ENCODE data around the gene FOXP1. TPM values are rescaled to one million over a fixed set of nuclear protein-coding genes. Genes with fewer than 3 reads are reported as not detected.
A peak's percentile ranks its signal among the peaks of the same experiment; 100 is the strongest.

FOXP1 gene
- total RNA-seq, 1 experiment from 2014 or later, result 75.3 TPM

DNA sequence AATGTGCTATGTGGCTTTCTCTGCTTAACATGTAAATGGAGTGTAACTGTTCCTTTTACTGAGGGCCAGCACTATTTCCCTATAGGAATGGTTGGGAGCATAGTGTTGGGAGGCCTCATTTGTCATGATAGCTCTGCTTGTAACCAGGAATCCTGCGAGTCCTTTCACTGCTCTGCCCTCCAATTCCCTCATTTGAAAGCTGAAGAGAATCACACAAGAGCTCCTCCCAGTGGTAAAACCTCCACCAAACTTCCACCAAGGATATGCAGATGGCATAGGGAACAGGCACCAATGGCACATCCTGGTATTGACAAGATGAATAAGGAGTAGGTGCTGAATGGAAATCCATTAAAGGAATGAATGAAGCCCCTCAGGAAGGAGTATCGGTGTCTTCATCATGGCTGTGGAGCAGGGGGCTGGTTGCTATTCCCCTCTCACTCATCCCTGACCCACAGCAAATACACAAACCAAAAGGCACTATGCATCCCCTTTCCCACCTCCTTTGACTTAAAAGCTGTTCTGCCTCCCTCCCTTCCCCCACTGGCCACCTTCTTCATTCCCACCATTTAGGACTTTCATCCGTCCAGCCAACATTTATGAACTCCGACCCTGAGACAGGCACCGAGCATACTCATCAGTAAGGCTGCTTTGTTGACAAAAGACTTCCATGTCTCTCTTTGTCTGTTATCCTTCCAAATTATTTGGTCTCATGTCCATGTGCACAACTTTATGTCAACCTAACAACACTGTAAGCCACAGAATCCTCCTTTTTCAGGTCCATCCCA lies 560.8 kb downstream of the FOXP1 start:
- Histone ChIP-seq H2BK12ac (ENCODE audit: insufficient read length, low read depth, low read length) (no peak overlapping the region), H3K18ac (ENCODE audit: insufficient read length, low read depth, low read length) (no peak overlapping the region), H3K27ac (ENCODE audit: insufficient read length, low read depth, low read length) (no peak overlapping the region), H3K79me2 (ENCODE audit: insufficient read depth, low read length) (no peaks in the 10 kb centered on the region), H4K8ac (replicated peaks; ENCODE audit: insufficient read length, low read depth, low read length) (no peak overlapping the region), H2BK120ac (ENCODE audit: low read depth, low read length, poor library complexity, severe bottlenecking) (no peak overlapping the region), H3K56ac (ENCODE audit: insufficient read length, low read depth, low read length) (no peak overlapping the region), H2AK5ac (ENCODE audit: insufficient read length, low read length) (no peak overlapping the region), H4K5ac (ENCODE audit: insufficient read length, low read depth, low read length) (no peak overlapping the region), H3K4me1 (ENCODE audit: insufficient read depth, low read length) (peaks cover 7% of the 10 kb centered on the region; the same call in 1 of the 2 replicates), H3K9ac (ENCODE audit: extremely low read depth, insufficient read length, low read length) (no peak overlapping the region), H3K27me3 (ENCODE audit: insufficient read depth, low read length) (no peaks in the 10 kb centered on the region), H3K4me2 (ENCODE audit: insufficient read depth, insufficient read length, low read length) (no peak overlapping the region), H2BK15ac (ENCODE audit: low read depth, low read length) (no peak overlapping the region), H2BK20ac (ENCODE audit: low read depth, low read length, poor library complexity, severe bottlenecking) (no peak overlapping the region), H3K14ac (ENCODE audit: insufficient read depth, low read length) (no peak overlapping the region), H3K23ac (ENCODE audit: insufficient read length, low read depth, low read length) (no peak overlapping the region), H3K9me3 (ENCODE audit: control insufficient read depth, low read depth, low read length) (no peaks in the 10 kb centered on the region), H2AFZ (ENCODE audit: low read length) (no peak overlapping the region), H3K23me2 (ENCODE audit: insufficient read length, low read depth, low read length, poor library complexity, severe bottlenecking) (no peaks in the 10 kb centered on the region), H3T11ph (ENCODE audit: low read length) (no peak overlapping the region), H3K79me1 (ENCODE audit: insufficient read depth, low read depth, low read length, poor library complexity, severe bottlenecking) (no peaks in the 10 kb centered on the region), H2BK5ac (ENCODE audit: insufficient read length, low read length) (no peak overlapping the region), H4K20me1 (ENCODE audit: control insufficient read depth, insufficient read depth, insufficient read length) (no peaks in the 10 kb centered on the region), H4K91ac (ENCODE audit: insufficient read length, low read depth, low read length) (no peak overlapping the region), H3K4ac (ENCODE audit: low read depth, low read length) (no peak overlapping the region)
- no peaks in the 10 kb centered on the region for H3K27me3 Mint-ChIP-seq (ENCODE audit: low read depth)
- H3K4me1 Mint-ChIP-seq, result peaks cover 18 to 22% of the 10 kb centered on the region in 2 experiments
- H3K27ac Mint-ChIP-seq, result peak overlapping the region; percentile 4 to 32 (median 22); a peak in 3 of 7 replicates
- WGBS (ENCODE audit: extremely low coverage, insufficient read length, low lambda C conversion rate), result no CpG with 5 or more reads among the region's 5 CpGs
- H3K4me3 Mint-ChIP-seq, result no peak overlapping the region
- no peaks in the 10 kb centered on the region for H3K36me3 Mint-ChIP-seq (ENCODE audit: insufficient read depth in 1 of 3, low read depth in 3 of 3)
- no peaks in the 10 kb centered on the region for H3K9me3 Mint-ChIP-seq
- DNase-seq, result peak; percentile 73
- TF ChIP-seq, protein P1, sequence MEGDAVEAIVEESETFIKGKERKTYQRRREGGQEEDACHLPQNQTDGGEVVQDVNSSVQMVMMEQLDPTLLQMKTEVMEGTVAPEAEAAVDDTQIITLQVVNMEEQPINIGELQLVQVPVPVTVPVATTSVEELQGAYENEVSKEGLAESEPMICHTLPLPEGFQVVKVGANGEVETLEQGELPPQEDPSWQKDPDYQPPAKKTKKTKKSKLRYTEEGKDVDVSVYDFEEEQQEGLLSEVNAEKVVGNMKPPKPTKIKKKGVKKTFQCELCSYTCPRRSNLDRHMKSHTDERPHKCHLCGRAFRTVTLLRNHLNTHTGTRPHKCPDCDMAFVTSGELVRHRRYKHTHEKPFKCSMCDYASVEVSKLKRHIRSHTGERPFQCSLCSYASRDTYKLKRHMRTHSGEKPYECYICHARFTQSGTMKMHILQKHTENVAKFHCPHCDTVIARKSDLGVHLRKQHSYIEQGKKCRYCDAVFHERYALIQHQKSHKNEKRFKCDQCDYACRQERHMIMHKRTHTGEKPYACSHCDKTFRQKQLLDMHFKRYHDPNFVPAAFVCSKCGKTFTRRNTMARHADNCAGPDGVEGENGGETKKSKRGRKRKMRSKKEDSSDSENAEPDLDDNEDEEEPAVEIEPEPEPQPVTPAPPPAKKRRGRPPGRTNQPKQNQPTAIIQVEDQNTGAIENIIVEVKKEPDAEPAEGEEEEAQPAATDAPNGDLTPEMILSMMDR (conservative IDR thresholded peaks at IDR 0.05), result peak; percentile 72

Measured in H9 (cell line).